ENCODE measurements around the gene ANAPC4.
"Not testable (repeated sequence)": the region's sequence is repeated elsewhere in the genome, so short reads cannot be mapped to it uniquely, and the experiment has no call there.

The ANAPC4 gene

GRCh38 chr4:25361253-25361652, 15.8 kb upstream of the ANAPC4 start:
- intact Hi-C loops (cut with micrococcal nuclease) = no loop called here
- Mint-ChIP-seq H3K4me1 (ENCODE audit: low read depth) (no peaks in the 10 kb centered on the region), H3K4me3 (no peak overlapping the region), H3K27ac (no peak overlapping the region), H3K36me3 (ENCODE audit: low read depth) (peaks cover 27% of the 10 kb centered on the region), H3K27me3 (no peaks in the 10 kb centered on the region), H3K9me3 (no peaks in the 10 kb centered on the region)

- Mint-ChIP-seq H3K9me3 (no peaks in the 10 kb centered on the region), H3K27ac (no peak overlapping the region), H3K36me3 (ENCODE audit: low read depth) (peaks cover 26% of the 10 kb centered on the region), H3K4me3 (no peak overlapping the region), H3K27me3 (no peaks in the 10 kb centered on the region), H3K4me1 (ENCODE audit: low read depth) (no peaks in the 10 kb centered on the region)
- intact Hi-C loops (cut with micrococcal nuclease) = loop anchor here (5.0 kb wide), 1 partner anchor 185 kb away; no protein-coding TSS in a partner anchor
Measured at GRCh38 chr4:25367004-25367621, 9.9 kb upstream of the ANAPC4 start.

- Mint-ChIP-seq H3K27me3 (no peaks in the 10 kb centered on the region), H3K36me3 (ENCODE audit: low read depth) (peaks cover 26% of the 10 kb centered on the region), H3K27ac (no peak overlapping the region), H3K4me3 (no peak overlapping the region), H3K9me3 (no peaks in the 10 kb centered on the region), H3K4me1 (ENCODE audit: low read depth) (no peaks in the 10 kb centered on the region)
- intact Hi-C loops (cut with micrococcal nuclease) = loop anchor here (5.0 kb wide), 1 partner anchor 186 kb away; no protein-coding TSS in a partner anchor
Measured at GRCh38 chr4:25367877-25368276, 9.2 kb upstream of the ANAPC4 start.

- peaks cover 26% of the 10 kb centered on the region for H3K36me3 Mint-ChIP-seq (ENCODE audit: low read depth)
- H3K9me3 Mint-ChIP-seq = no peaks in the 10 kb centered on the region
- H3K27me3 Mint-ChIP-seq = no peaks in the 10 kb centered on the region
- no peak overlapping the region for H3K4me3 Mint-ChIP-seq
- no peaks in the 10 kb centered on the region for H3K4me1 Mint-ChIP-seq (ENCODE audit: low read depth)
- no peak overlapping the region for H3K27ac Mint-ChIP-seq
- intact Hi-C loops (cut with micrococcal nuclease) = loop anchor here (5.0 kb wide), 1 partner anchor 186 kb away; no protein-coding TSS in a partner anchor
Measured at GRCh38 chr4:25368315-25368714, 8.7 kb upstream of the ANAPC4 start.

GRCh38 chr4:25370242-25370641, 6.8 kb upstream of the ANAPC4 start:
- Mint-ChIP-seq H3K36me3 (ENCODE audit: low read depth) (peaks cover 16% of the 10 kb centered on the region), H3K4me3 (no peak overlapping the region), H3K9me3 (no peaks in the 10 kb centered on the region), H3K4me1 (ENCODE audit: low read depth) (no peaks in the 10 kb centered on the region), H3K27ac (no peak overlapping the region), H3K27me3 (no peaks in the 10 kb centered on the region)
- intact Hi-C loops (cut with micrococcal nuclease) = no loop called here

- H3K9me3 Mint-ChIP-seq; intact Hi-C loops (cut with micrococcal nuclease); H3K27me3 Mint-ChIP-seq; H3K27ac Mint-ChIP-seq; H3K4me3 Mint-ChIP-seq; H3K4me1 Mint-ChIP-seq (ENCODE audit: low read depth): not testable (repeated sequence)
- peaks cover 16% of the 10 kb centered on the region for H3K36me3 Mint-ChIP-seq (ENCODE audit: low read depth)
Measured at GRCh38 chr4:25372549-25372948, 4.5 kb upstream of the ANAPC4 start.

- H3K27ac Mint-ChIP-seq = peak overlapping the region; percentile 85
- no peaks in the 10 kb centered on the region for H3K4me1 Mint-ChIP-seq (ENCODE audit: low read depth)
- intact Hi-C loops (cut with micrococcal nuclease) = loop anchor here (1.0 to 5.0 kb wide), 4 partner anchors 66 to 796 kb away; partner anchors contain the start of genes DHX15, PI4K2B, SEPSECS and ZCCHC4
- no peaks in the 10 kb centered on the region for H3K9me3 Mint-ChIP-seq
- H3K36me3 Mint-ChIP-seq (ENCODE audit: low read depth) = peaks cover 26% of the 10 kb centered on the region
- peaks cover 3% of the 10 kb centered on the region for H3K27me3 Mint-ChIP-seq
- H3K4me3 Mint-ChIP-seq = peak overlapping the region; percentile 91
Measured at GRCh38 chr4:25377572-25378436, 741 bp downstream of the ANAPC4 start.

- intact Hi-C loops (cut with micrococcal nuclease) = loop anchor here (5.0 kb wide), 3 partner anchors 146 to 796 kb away; partner anchors contain the start of genes DHX15, PI4K2B and SEPSECS
- Mint-ChIP-seq H3K27ac (no peak overlapping the region), H3K27me3 (peaks cover 3% of the 10 kb centered on the region), H3K4me3 (no peak overlapping the region), H3K4me1 (ENCODE audit: low read depth) (no peaks in the 10 kb centered on the region), H3K36me3 (ENCODE audit: low read depth) (peaks cover 31% of the 10 kb centered on the region), H3K9me3 (no peaks in the 10 kb centered on the region)
Measured at GRCh38 chr4:25378437-25378743, 1.3 kb downstream of the ANAPC4 start.

- no peak overlapping the region for H3K27ac Mint-ChIP-seq
- intact Hi-C loops (cut with micrococcal nuclease) = loop anchor here (5.0 kb wide), 3 partner anchors 147 to 797 kb away; partner anchors contain the start of genes DHX15, PI4K2B and SEPSECS
- no peak overlapping the region for H3K4me3 Mint-ChIP-seq
- no peaks in the 10 kb centered on the region for H3K4me1 Mint-ChIP-seq (ENCODE audit: low read depth)
- no peaks in the 10 kb centered on the region for H3K9me3 Mint-ChIP-seq
- H3K36me3 Mint-ChIP-seq (ENCODE audit: low read depth) = peaks cover 43% of the 10 kb centered on the region
- H3K27me3 Mint-ChIP-seq = peaks cover 3% of the 10 kb centered on the region
Measured at GRCh38 chr4:25379591-25379990, 2.5 kb downstream of the ANAPC4 start.

GRCh38 chr4:25383647-25384046, 6.6 kb downstream of the ANAPC4 start:
- H3K4me1 Mint-ChIP-seq (ENCODE audit: low read depth) = no peaks in the 10 kb centered on the region
- H3K9me3 Mint-ChIP-seq = no peaks in the 10 kb centered on the region
- no peak overlapping the region for H3K4me3 Mint-ChIP-seq
- H3K36me3 Mint-ChIP-seq (ENCODE audit: low read depth) = peaks cover 74% of the 10 kb centered on the region
- intact Hi-C loops (cut with micrococcal nuclease) = no loop called here
- H3K27ac Mint-ChIP-seq = no peak overlapping the region
- H3K27me3 Mint-ChIP-seq = no peaks in the 10 kb centered on the region

- Mint-ChIP-seq H3K27ac (no peak overlapping the region), H3K9me3 (no peaks in the 10 kb centered on the region), H3K27me3 (no peaks in the 10 kb centered on the region), H3K4me1 (ENCODE audit: low read depth) (no peaks in the 10 kb centered on the region), H3K36me3 (ENCODE audit: low read depth) (peaks cover 86% of the 10 kb centered on the region), H3K4me3 (no peak overlapping the region)
- intact Hi-C loops (cut with micrococcal nuclease) = no loop called here
Measured at GRCh38 chr4:25386926-25387325, 9.9 kb downstream of the ANAPC4 start.

- H3K9me3 Mint-ChIP-seq = peaks cover 8% of the 10 kb centered on the region
- intact Hi-C loops (cut with micrococcal nuclease) = loop anchor here (10.0 kb wide), 1 partner anchor 863 kb away; no protein-coding TSS in a partner anchor
- H3K4me3 Mint-ChIP-seq = no peak overlapping the region
- no peaks in the 10 kb centered on the region for H3K4me1 Mint-ChIP-seq (ENCODE audit: low read depth)
- no peak overlapping the region for H3K27ac Mint-ChIP-seq
- no peaks in the 10 kb centered on the region for H3K27me3 Mint-ChIP-seq
- peaks cover 97% of the 10 kb centered on the region for H3K36me3 Mint-ChIP-seq (ENCODE audit: low read depth)
Measured at GRCh38 chr4:25397305-25397704, 20.2 kb downstream of the ANAPC4 start.

- Mint-ChIP-seq H3K36me3 (ENCODE audit: low read depth) (peaks cover 85% of the 10 kb centered on the region), H3K27ac (no peak overlapping the region)
Measured at GRCh38 chr4:25399510-25399909, 22.4 kb downstream of the ANAPC4 start.

GRCh38 chr4:25401066-25401465, 24.0 kb downstream of the ANAPC4 start:
- intact Hi-C loops (cut with micrococcal nuclease) = no loop called here
- H3K9me3 Mint-ChIP-seq = peaks cover 8% of the 10 kb centered on the region
- H3K27ac Mint-ChIP-seq = no peak overlapping the region
- no peak overlapping the region for H3K4me3 Mint-ChIP-seq
- H3K27me3 Mint-ChIP-seq = no peaks in the 10 kb centered on the region
- peaks cover 82% of the 10 kb centered on the region for H3K36me3 Mint-ChIP-seq (ENCODE audit: low read depth)
- H3K4me1 Mint-ChIP-seq (ENCODE audit: low read depth) = no peaks in the 10 kb centered on the region

More at GRCh38 chr4:25399510-25399909, 22.4 kb downstream of the ANAPC4 start:
- H3K27me3 Mint-ChIP-seq = no peaks in the 10 kb centered on the region
- intact Hi-C loops (cut with micrococcal nuclease) = loop anchor here (10.0 kb wide), 1 partner anchor 865 kb away; no protein-coding TSS in a partner anchor
- no peaks in the 10 kb centered on the region for H3K4me1 Mint-ChIP-seq (ENCODE audit: low read depth)
- peaks cover 8% of the 10 kb centered on the region for H3K9me3 Mint-ChIP-seq
- no peak overlapping the region for H3K4me3 Mint-ChIP-seq

All from dendritic cell treated with granulocyte-macrophage colony-stimulating factor and Interleukin-4, amounts not matched to agents 40 ng/mL and 50 ng/mL, for 4 days (primary cell).